Measurements from ENCODE around the gene PAQR6.
"Not testable (repeated sequence)": the region's sequence is repeated elsewhere in the genome, so short reads cannot be mapped to it uniquely, and the experiment has no call there.

Gene PAQR6

DNA sequence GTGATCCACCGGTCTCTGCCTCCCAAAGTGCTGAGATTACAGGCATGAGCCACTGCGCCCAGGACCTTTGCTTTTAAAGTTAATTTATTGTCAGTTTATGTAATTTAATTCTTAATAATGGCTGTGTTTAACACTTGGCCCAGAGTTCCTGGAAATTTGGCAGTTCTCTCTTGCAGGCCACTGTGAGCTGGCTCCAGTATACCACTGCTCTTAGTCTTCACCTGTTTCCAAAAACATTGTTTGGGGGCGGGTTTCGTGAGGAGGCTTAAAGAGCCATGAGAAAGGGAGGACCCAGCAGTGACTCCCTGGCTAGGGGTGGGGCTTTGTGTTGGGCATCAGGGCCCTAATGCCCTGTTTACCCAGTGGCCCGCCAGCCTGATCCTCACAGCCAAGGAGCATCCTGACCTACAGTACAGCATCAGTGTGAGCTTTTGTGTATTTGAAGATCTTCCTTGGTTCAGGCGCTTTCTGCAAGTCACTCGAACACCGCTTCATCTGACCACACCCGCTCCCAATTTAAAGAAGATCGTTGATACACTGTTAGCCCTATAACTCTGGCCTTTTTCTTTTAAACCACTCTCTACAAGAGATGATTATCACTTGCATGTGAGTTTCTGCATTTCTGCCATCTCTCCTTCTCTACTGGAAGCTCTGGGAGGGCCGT, 17.9 kb downstream of the PAQR6 start:
- DNase-seq = no peak

DNA sequence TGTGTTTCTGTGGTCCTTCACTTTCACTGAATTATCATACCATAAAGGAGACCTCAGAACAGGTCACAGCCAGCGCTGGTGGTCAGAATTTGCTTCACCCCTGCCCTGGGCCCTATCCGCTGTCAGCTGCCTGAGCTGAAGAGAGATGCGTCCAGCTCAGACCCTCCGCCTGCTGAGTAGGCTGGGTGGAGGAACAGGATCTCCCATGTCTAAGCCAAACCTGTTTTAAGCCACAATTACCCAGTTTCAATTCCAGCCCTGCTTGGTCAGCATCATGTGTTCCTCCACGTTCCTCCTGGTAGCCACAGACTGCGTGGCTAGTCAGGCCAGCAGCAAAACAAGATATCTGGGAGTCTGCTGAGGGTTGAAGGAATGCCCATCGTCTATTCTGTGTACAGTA, 19.4 kb downstream of the PAQR6 start:
- DNase-seq = no peak

DNA sequence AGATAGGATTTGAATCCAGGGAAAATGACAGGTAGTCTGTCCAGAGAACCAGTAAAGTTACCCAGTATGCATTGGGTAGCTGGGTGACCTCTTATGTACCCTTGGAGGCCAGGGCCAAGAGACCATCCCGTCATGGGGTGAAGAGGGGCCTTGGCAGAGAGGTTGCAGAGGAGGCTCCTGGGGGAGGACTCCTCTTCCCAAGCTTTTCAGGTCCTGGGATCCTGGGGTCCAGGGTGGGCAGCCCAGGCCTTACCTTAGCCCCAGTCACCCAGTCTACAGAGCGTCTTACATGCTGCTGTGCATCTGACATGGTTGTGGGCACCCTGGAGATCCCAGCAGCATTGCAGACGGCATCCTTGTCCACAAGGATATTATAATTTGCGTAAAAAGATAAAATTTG, 21.1 kb downstream of the PAQR6 start:
- DNase-seq = no peak

DNA sequence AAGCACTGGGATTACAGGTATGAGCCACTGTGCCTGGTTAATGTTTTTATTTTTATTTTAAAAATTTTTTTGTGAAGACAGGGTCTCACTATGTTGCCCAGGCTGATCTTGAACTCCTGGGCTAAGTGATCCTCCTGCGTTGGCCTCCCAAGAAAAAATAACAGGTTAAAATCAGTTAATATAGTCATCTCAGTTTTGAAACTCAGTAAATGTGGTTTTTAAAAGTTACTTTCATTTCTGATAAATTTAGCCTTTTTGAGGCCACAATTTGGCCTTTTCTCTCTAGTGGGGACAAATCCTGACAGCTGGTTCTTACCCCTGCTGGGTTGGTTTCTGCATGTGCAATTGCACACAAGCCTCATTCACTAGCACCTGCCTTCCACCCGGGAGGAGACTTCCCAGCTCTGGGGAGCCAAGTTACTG, 21.7 kb downstream of the PAQR6 start:
- no peak for DNase-seq

DNA sequence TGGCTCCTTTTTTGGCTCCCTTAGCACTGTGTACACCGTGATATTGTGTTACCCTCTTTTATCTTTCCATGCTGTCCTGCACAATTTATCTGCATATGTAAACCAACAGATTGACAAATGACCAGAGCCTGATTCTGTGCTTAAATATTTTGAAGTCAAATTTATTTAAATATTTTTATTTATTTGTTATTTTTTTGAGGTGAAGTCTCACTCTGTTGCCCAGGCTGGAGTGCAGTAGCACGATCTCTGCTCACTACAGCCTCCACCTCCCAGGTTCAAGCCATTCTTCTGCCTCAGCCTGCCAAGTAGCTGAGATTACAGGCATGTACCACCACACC, 22.2 kb downstream of the PAQR6 start:
- DNase-seq = no peak

DNA sequence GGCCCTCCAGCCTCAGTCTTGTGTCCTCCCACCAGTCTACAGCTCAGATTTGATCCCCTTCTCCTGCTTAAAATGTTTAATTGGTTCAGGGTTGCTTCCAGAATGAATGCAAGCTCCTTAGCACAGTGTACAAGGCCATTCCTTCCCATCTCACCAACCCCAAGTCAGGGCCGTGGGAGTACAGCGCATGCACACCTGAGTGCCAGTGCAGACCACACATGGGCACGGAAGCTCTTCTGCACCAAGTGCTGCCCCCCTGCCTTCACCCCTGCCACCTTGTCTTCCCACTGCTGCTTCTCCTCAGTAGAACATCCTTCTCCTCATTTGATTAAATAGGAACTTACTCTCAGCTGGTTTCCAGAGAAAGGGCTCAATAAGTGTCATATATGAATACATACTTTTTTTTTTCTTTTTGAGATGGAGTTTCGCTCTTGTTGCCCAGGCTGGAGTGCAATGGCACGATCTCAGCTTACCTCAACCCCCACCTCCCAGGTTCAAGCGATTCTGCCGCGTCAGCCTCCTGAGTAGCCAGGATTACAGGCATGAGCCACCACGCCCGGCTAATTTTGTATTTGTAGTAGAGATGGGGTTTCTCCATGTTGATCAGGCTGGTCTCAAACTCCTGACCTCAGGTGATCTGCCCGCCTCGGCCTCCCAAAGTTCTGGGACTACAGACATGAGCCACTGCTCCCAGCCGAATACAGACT, 25.7 kb downstream of the PAQR6 start:
- no peak for DNase-seq

DNA sequence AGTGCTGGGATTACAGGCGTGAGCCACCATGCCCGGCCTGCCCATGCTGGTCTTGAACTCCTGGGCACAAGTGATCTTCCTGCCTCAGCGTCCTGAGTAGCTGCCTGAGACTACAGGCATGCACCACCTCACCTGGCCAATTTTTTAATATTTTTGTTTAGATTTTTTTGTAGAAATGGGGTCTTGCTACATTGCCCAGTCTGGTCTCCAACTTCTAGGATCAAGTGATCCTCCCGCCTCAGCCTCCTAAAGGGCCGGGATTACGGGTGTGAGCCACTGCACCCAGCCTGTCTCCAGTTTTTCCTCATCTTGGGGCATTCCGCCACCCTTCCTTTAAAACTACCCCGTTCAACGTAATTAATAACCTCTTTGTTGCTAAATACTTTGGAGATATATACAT, 27.6 kb downstream of the PAQR6 start:
- no peak for DNase-seq

DNA sequence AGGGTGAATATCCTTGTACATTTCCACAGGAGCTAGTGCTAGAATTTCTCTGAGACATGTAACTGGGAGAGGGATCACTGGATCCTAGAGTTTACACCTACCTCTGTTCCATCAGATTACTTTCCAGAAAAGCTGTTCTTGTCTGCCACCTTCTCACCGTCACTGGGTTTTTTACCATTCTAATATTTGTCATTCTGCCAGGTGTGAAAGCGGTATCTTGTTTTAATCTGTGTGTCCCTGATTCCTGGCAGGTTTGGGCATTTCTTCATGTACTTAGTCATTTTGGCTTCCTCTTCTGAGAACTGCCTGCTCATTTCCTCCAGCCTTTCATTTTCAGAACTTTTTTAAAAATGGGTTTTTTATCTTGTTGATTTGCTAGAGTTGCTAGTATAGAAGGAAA, 30.0 kb downstream of the PAQR6 start:
- peak in 1 of 4 experiments; percentile 18 for DNase-seq

DNA sequence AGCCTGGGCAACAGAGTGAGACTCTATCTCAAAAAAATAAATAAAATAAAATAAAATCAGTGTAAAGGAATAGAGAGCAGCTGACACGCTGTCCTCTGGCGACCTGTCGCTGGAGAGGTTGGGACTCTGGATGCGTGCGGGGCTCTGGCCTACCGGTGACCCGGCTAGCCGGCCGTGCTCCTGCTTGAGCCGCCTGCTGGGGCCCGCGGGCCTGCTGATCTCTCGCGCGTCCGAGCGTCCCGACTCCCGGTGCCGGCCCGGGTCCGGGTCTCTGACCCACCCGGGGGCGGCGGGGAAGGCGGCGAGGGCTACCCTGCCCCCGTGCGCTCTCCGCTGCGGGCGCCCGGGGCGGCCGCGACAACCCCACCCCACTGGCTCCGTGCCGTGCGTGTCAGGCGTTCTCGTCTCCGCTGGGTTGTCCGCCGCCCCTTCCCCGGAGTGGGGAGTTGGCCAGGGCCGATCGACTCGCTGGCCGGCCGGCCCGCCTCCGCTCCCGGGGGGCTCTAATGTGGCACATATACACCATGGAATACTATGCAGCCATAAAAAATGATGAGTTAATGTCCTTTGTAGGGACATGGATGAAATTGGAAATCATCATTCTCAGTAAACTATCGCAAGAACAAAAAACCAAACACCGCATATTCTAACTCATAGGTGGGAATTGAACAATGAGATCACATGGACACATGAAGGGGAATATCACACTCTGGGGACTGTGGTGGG, 31.3 kb downstream of the PAQR6 start:
- DNase-seq = not testable (repeated sequence)

DNA sequence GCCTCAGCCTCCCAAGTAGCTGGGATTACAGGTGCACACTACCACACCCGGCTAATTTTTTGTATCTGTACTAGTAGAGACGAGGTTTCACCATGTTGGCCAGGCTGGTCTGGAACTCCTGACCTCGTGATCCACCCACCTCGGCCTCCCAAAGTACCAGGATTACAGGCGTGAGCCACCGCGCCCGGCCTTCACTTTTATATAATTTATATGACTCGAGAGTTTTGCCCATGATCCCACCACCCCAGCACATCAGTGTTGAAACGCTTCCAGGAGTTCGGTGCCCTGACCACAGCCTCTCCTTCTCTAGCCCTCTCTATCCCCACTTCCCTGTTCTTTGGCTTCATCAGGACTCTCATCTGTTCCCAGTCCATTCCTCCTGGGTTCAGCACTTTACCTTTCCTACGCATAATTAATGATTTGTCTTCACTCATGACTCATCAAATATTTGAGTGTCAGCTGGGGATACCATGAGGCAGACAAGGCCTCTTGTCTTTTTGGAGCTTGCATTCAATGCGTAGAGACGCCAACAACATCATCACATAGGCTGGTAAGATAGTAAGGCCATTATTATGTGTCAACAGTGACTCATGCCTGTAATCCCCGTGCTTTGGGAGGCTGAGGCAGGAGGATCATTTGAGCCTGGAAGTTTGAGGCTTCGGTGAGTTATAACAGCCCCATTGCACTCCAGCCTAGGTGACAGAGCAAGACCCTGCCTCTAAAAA, 33.7 kb downstream of the PAQR6 start:
- peak in 1 of 4 experiments; percentile 21 for DNase-seq

DNA sequence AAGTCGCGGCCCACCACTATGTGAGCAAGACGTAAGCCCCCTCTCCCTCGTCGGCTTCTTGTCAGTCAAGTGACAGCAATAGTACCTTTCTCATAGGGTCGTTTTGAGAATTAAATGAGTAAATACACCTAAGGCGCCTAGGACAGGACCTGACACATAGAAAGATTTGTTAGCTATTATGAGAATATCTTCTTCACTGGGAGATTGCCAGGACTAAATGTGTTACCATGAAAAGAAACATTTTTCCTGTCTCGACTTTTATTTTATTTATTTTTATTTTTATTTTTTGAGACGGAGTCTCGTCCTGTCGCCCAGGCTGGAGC, 34.3 kb downstream of the PAQR6 start:
- DNase-seq = no peak

DNA sequence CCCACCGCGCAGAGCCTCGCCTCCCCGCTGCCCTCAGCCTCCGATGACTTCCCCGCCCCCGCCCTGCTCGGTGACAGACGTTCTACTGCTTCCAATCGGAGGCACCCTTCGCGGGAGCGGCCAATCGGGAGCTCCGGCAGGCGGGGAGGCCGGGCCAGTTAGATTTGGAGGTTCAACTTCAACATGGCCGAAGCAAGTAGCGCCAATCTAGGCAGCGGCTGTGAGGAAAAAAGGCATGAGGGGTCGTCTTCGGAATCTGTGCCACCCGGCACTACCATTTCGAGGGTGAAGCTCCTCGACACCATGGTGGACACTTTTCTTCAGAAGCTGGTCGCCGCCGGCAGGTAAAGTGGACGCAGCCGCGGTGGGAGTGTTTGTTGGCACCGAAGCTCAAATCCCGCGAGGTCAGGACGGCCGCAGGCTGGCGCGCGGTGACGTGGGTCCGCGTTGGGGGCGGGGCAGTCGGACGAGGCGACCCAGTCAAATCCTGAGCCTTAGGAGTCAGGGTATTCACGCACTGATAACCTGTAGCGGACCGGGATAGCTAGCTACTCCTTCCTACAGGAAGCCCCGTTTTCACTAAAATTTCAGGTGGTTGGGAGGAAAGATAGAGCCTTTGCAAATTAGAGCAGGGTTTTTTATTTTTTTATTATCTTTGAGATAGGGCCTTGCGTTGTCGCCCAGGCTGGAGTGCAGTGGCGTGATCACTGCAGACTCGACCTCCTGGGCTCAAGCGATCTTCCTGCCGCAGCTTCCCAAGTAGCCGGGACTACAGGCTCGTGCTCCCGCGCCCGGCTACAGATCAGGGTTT, 34.8 kb downstream of the PAQR6 start, which contains the start of gene PMF1:
TSS of gene PMF1 (plus strand) at position 175 of the 811 bp plus-strand sequence. CDS start at position 184, 9 bp downstream.
- peak; percentile 84 to 93 (median 92) for DNase-seq

DNA sequence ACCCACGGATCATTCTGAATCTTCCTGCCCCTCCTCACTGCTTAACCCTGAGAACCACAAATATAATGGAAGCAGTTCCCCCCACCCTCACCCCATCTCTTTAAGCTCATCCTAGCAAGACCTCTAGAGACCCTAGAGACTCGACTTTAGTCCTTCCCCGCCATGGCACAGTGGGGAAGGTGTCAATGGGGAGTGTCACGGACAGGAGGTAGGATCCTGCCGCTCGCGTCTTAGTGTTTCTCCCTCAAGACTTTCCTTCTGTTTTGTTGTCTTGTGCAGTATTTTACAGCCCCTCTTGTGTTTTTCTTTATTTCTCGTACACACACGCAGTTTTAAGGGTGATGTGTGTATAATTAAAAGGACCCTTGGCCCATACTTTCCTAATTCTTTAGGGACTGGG, 35.7 kb downstream of the PAQR6 start:
- DNase-seq = no peak

DNA sequence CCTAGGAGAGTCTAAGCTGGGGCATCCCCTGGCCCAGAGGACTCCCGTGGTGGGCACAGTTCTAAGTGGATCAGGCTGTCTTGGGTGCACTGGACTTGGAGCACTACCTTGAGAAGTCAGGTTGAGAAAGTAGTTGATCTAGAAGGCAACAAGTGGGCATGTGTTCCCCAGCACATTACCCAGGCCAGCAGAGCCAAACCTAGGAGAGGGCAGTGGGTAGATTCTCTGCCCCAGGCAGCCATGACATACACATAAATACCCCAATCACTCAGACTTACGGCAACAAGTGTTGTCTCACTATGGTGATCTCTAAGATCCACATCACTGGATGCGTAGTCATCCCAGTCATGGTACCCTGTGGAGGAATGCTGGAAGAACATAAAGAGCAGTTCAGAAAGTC, 36.6 kb downstream of the PAQR6 start:
- DNase-seq = no peak

DNA sequence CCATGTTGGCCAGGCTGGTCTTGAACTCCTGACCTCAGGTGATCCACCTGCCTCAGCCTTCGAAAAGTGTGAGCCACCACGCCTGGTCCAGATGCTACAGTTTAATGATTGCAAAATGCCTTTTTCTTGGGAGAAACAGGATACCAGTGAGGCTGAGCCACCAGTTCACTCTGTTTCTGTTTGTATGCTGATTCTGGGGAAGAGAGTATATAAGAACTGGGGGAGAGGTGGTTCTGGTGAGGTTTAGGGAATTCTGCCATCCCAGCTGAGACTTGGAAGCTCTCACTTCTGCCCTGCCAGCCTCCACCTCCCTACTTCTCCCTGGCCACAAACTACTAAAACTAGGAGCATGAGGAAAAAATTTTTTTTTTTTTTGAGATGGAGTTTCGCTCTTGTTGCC, 43.2 kb downstream of the PAQR6 start:
- no peak for DNase-seq

DNA sequence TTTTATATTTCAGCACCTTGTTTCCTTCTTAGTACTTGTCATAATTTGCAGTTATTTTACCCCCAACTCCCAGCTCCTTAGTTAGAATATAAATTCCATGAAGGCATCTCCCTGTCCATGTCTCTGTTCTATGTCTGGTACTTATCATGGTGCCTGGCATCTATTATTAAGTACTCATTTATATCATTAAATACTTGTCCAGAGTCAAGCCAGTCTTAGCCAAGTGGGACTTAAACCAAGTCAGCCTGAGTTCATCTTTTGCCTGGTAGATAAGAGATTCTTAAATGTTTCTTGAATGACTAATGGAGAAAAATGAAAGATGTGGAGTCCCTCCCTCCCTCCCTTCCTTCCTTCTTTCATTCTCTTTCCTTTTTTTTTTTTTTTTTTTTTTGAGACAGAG, 44.5 kb downstream of the PAQR6 start:
- DNase-seq = no peak

DNA sequence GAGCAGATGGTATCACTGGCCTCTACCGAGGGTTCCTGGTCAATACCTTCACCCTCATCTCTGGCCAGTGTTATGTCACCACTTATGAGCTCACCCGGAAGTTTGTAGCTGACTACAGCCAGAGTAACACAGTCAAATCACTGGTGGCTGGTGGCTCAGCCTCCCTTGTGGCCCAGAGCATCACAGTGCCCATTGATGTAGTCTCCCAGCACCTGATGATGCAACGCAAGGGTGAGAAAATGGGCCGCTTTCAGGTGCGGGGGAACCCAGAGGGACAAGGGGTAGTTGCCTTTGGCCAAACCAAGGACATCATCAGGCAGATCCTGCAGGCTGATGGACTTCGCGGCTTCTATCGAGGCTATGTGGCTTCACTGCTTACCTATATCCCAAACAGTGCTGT, 47.8 kb downstream of the PAQR6 start:
- DNase-seq = no peak

DNA sequence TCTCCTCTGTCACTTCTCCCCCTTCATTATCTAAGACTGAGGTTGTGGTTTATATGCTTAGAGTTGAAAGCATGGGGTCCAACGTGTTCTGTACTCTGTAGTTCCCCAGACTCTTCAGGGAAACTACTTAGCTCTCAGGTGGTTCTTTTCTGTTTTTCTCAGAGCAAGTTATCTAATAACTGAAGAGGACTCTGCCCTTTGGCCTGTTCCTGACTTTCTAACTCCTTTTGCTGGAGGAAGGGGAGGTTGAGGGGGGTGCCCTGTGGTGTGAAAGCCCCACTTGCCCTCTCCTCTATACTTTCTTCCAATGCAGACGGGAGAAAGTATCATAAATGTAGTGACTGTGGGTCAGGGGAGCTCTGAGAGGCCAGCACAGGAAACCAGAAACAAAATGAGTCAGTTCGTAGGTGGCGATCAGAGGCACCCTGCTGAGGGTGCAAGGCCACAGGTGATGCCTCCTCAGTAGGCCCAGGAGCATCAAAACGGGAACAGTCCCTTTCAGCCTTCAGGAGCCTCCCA, 49.0 kb downstream of the PAQR6 start:
- DNase-seq = no peak

DNA sequence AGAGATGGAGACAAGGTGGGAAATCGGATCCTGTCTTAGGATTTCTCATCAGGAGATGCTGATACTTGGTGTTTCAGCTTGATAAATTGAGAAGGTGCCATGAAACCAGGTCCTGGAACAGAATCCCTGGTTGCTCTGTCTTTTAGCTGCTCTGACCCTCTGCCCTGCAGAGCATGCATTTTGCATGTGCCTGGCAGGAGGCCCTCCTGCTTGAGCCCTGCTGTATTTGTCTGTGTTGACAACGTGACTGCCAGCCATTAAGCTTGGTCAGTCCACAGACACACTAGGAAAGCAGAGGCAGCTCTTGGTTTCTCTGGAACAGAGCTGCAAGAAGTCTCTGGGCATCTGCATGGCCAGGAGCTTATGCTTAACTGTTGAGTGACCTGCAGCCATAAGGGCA, 51.4 kb downstream of the PAQR6 start:
- DNase-seq = no peak

DNA sequence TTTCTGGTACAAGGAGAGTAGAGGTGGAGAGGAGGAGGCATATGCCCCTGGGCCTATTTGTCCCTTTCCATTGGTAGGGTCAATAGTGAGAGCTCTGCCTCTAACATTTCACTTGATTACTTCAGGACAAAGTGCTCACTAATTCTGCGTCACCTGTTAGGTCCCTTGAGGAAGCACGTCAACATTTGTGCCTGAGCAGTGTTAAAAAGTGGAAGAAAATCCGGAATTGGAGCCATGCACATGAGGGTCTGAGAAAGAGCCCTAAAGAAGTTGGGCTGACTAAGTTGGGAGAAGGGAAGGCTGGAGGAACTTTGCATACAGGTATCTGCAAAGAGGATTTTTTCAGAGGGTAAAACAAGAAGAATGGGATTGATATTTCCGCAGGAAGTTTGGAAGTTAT, 52.0 kb downstream of the PAQR6 start:
- no peak for DNase-seq

DNA sequence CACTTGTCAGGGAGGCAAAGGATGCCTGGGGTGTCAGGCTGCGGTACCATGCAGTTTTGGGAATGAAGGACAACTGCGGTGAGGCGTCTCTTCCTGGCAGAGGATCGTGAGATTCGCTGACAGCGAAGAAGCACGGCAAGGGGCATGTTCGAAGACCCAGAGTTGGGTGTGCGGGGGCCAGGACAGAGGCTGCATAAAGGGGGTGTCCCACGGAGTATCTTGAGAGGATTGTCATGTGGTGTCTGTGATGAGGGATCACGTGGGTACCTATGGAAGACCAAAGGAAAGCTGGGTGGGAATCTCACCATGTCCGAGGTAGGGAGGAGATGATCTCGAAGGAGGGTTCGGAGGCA, 53.6 kb downstream of the PAQR6 start:
- peak in 1 of 4 experiments; percentile 5 for DNase-seq

DNA sequence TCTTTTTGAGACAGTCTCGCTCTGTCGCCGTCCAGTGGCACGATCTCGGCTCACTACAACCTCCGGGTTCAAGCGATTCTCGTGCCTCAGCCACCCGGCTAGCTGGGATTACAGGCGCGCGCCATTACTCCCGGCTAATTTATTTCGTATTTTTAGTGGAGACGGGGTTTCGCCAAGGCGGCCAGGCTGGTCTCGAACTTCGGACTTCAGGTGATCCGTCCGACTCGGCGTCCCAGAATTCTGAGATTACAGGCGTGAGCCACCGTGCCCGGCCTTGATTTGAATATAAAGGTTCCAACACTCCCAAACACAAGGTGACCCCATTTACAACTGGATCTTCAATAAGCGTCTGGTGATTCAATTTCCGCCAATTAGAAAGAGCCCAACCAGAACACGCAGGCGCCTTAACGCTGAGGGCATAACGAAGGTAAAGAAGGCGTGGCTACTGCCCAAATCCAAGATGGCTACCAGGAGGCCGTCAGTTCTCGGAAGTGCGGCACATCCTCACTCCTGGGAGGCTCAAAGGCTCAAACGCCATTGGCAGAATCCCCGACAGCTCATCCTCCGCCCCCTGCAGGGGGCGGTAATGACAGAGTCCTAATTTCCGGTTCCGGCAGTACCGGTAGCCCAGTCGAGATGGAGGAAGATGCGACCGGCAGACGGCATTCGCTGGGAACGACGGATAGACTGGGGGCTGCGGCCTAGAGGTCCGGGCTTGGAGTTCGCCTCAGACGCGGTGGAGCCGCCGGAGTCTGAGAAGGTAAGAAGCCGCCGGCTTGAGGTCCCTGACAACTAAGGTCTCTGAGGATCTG, 54.2 kb downstream of the PAQR6 start, which contains the start of gene SLC25A44:
TSS of gene SLC25A44 (plus strand) at position 617 of the 812 bp plus-strand sequence. CDS start 5,744 bp downstream, outside the sequence.
- DNase-seq = peak; percentile 84 to 94 (median 92)

Measured in activated CD4-positive, CD25-positive, alpha-beta regulatory T cell (primary cell).